Activated CD8-positive, alpha-beta memory T cell treated with anti-CD3 and anti-CD28 coated beads, Interleukin-2, amount 10 ng/mL, durations not matched to agents 7 days and 5 days (primary cell): Measurements from ENCODE around the gene CACNA2D3. TPM values are rescaled to one million over a fixed set of nuclear protein-coding genes. Genes with fewer than 3 reads are reported as not detected.

Source experiments
- ATAC-seq: fragments of 150-1000 bp; cut with Tn5 transposase; one replicate; pipeline ENCODE4 v1.10.0; 2021; ENCODE audit warnings: moderate library complexity
- CTCF ChIA-PET: fragments of 350-600 bp; sonication (Branson Sonifier 250); formaldehyde crosslinking; loops from one replicate; lab custom pipeline; 2021; ENCODE audit warnings: antibody characterized with exemption; lab: Charles Lee
- DNase-seq: peaks from one replicate; pipeline ENCODE4 v3.0.0-alpha.2; 2020
- H3K27ac Mint-ChIP-seq: one replicate; pipeline ENCODE4 v1.8.0; 2021; ENCODE audit warnings: mild to moderate bottlenecking, mixed read lengths
- H3K27me3 Mint-ChIP-seq: one replicate; pipeline ENCODE4 v1.8.0; 2021; ENCODE audit warnings: mixed read lengths
- H3K36me3 Mint-ChIP-seq: one replicate; pipeline ENCODE4 v1.8.0; 2021; ENCODE audit warnings: mild to moderate bottlenecking, mixed read lengths
- H3K4me1 Mint-ChIP-seq: one replicate; pipeline ENCODE4 v1.8.0; 2021; ENCODE audit warnings: mixed read lengths
- H3K4me3 Mint-ChIP-seq: one replicate; pipeline ENCODE4 v1.8.0; 2021; ENCODE audit warnings: mild to moderate bottlenecking, moderate library complexity, mixed read lengths
- H3K9me3 Mint-ChIP-seq: one replicate; pipeline ENCODE4 v1.8.0; 2022; ENCODE audit warnings: low read depth, mixed read lengths
- total RNA-seq, 2 experiments: library from RNA; stranded (reverse); gene quantifications; one replicate each; pipeline ENCODE4 v1.2.3, GENCODE V29; 2021

CACNA2D3 gene
- total RNA-seq, 2 experiments from 2014 or later = not detected

DNA sequence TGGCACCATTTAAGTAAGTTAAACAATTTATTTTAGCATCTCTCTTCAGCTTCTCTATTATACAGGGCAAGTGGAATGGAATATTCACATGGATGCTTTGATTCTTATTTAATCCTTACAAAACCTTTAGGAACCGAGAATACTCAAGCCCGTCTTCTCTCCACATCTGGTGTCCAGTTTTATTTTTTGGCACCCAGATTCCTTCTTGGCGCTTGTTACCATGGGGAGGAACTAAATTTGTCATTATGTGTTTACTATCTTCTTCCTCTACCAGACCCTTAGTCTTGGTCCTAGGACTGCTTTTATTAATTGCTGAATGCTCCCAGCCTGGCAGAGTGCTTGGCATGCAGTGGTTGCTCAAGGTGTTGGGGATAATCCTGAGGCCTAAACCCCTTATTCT, 138.8 kb downstream of the CACNA2D3 start:
- ATAC-seq = no peak
- DNase-seq = no peak

DNA sequence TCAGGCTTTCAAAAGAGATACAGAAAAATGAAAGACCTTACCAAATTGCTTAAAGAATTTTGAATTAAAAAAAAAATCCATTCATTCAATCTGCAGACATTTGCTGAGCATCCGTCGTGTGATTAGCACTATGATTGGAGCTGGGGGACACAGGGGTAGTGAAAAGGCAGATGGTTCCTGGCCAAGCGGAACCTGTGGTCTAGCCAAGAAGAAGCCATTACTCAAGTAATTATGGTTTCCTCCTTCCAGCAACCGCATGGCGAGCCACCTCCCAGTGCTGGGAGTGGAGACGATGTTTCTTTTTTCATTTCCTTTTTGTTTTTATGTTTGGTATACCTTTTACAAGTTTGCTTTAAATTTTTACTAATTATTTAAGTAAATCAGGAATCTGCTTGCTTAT, 140.2 kb downstream of the CACNA2D3 start:
- ATAC-seq = no peak
- no peak for DNase-seq
- Mint-ChIP-seq H3K27me3 (no peaks in the 10 kb centered on the region), H3K4me3 (no peak overlapping the region), H3K27ac (no peak overlapping the region), H3K36me3 (no peaks in the 10 kb centered on the region), H3K4me1 (no peaks in the 10 kb centered on the region), H3K9me3 (no peaks in the 10 kb centered on the region)
- CTCF ChIA-PET = no interaction called here

More for the DNA sequence above, 138.8 kb downstream of the CACNA2D3 start:
- CTCF ChIA-PET = no interaction called here
- Mint-ChIP-seq H3K27me3 (no peaks in the 10 kb centered on the region), H3K9me3 (no peaks in the 10 kb centered on the region), H3K4me3 (no peak overlapping the region), H3K4me1 (no peaks in the 10 kb centered on the region), H3K36me3 (no peaks in the 10 kb centered on the region), H3K27ac (no peak overlapping the region)

DNA sequence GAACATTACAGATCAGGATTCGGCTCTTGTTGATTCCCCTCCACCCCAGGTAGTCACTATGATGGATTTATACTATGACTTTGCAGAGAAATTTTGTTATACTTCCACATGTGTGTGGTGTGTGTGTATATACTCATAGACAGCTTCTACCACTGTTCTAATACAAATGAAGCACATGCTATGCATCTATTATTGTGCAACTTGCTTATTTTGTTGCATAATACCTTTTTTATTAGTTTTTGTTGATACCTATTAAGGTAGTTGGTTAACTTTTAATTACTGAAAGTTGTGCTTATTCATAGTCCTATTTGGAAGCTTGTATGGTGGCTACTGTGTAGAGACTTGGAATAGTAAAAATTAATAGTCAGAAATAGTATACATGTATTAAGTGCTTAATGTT, 140.6 kb downstream of the CACNA2D3 start:
- CTCF ChIA-PET = no interaction called here
- no peaks in the 10 kb centered on the region for H3K27me3 Mint-ChIP-seq
- H3K4me3 Mint-ChIP-seq = no peak overlapping the region
- H3K9me3 Mint-ChIP-seq = no peaks in the 10 kb centered on the region
- H3K36me3 Mint-ChIP-seq = no peaks in the 10 kb centered on the region
- no peaks in the 10 kb centered on the region for H3K4me1 Mint-ChIP-seq
- ATAC-seq (no peak), DNase-seq (no peak)
- H3K27ac Mint-ChIP-seq = no peak overlapping the region

DNA sequence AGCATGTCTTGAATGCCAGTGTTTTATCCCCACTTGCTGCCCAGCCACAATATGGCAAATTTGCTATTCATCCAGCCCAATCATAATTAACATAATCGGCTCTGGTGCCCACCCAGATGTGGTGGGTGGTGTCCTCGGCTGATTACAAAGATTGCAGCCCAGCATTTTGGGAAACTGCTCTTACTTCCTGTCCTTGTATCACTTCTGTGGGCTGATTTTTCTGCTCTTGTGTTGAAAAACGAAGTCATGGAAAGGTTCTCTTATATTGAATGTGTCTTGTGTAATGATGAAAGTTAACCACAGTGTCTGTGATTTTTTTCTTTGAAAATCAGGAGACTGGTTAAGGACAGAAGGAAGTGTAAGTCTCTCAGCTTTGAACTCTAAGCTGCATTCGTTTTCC, 141.7 kb downstream of the CACNA2D3 start:
- Mint-ChIP-seq H3K27ac (no peak overlapping the region), H3K9me3 (no peaks in the 10 kb centered on the region)
- CTCF ChIA-PET = no interaction called here

DNA sequence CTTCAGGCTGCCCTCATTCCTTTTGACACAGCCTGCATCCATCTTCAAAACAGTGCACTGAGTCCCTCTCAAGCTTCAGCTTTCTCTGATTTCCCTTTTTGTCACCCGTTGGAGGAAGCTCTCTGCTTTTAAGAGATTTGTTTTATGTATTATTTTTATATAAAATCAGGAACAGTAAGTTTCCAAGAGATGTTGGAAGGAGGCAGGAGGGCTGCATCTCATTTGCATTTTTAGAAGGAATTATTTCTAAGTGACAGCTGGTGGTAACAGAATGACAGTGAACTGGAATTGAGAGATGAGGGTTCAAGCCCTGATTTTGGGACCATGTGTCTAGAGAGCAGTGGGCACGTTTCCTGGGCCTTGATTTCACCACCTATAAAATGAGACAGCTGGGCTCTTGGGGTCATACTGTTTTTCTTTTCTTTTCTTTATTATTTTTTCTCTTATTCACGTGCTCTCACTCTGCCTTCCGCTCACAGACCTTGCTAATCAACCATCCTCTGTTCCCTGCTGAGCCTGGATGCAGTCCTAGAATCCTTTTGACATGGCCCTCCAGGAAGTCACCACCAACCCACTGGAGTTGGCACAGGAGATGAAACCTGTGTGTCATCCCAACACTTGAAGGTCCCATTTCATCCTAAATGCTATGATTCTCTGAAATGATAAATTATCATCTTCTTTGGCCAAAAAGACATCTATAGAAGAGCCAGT, 148.6 kb downstream of the CACNA2D3 start:
- Mint-ChIP-seq H3K36me3 (no peaks in the 10 kb centered on the region), H3K4me3 (no peak overlapping the region), H3K27me3 (no peaks in the 10 kb centered on the region), H3K27ac (no peak overlapping the region), H3K9me3 (no peaks in the 10 kb centered on the region), H3K4me1 (no peaks in the 10 kb centered on the region)
- DNase-seq (no peak), ATAC-seq (no peak)
- CTCF ChIA-PET = no interaction called here

More for the DNA sequence above, 141.7 kb downstream of the CACNA2D3 start:
- H3K4me3 Mint-ChIP-seq = no peak overlapping the region
- H3K27me3 Mint-ChIP-seq = no peaks in the 10 kb centered on the region
- H3K36me3 Mint-ChIP-seq = no peaks in the 10 kb centered on the region
- ATAC-seq (no peak), DNase-seq (no peak)
- no peaks in the 10 kb centered on the region for H3K4me1 Mint-ChIP-seq

DNA sequence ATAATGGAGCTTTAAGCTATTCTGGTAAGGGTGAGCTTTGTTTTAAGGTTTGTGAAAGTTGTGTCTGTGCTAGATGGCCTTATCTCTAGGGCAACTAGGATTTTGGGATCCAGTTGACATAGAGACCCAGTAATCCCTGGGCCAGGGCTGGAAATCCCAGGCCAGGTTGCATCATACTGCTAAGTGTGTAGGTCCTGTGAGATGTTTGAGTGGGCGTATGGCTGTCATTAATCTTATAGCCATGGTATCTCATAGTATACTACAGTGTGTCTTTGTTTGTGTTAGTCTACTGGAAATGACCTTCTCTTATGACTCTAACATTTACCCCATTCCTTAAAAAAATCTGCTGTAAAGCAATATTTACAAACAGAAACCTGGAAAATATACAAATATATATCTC, 151.4 kb downstream of the CACNA2D3 start:
- Mint-ChIP-seq H3K4me3 (no peak overlapping the region), H3K9me3 (no peaks in the 10 kb centered on the region)

DNA sequence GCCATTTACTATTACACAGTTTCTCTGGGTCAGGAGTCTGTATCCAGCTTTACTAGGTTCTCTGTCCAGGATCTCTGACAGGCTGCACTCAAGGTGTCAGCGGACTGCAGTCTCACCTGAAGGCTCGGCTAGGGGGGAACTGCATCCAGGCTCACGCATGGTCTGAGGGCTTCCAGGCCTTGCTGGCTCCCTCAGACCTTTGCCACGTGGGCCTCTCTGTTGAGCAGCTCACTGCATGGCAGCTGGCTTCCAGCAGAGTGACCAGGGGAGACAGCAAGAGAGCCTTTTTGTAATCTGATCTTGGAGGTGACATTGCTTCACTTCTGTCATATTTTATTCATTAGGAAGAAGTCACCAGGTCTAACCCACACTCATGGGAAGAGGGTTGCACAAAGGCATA, 152.3 kb downstream of the CACNA2D3 start:
- ATAC-seq (no peak), DNase-seq (no peak)
- H3K36me3 Mint-ChIP-seq = no peaks in the 10 kb centered on the region
- H3K27me3 Mint-ChIP-seq = no peaks in the 10 kb centered on the region
- CTCF ChIA-PET = no interaction called here
- no peaks in the 10 kb centered on the region for H3K9me3 Mint-ChIP-seq
- no peaks in the 10 kb centered on the region for H3K4me1 Mint-ChIP-seq
- no peak overlapping the region for H3K4me3 Mint-ChIP-seq
- no peak overlapping the region for H3K27ac Mint-ChIP-seq

More for the DNA sequence above, 151.4 kb downstream of the CACNA2D3 start:
- Mint-ChIP-seq H3K27me3 (no peaks in the 10 kb centered on the region), H3K4me1 (no peaks in the 10 kb centered on the region), H3K36me3 (no peaks in the 10 kb centered on the region), H3K27ac (no peak overlapping the region)
- DNase-seq (no peak), ATAC-seq (no peak)
- CTCF ChIA-PET = no interaction called here

DNA sequence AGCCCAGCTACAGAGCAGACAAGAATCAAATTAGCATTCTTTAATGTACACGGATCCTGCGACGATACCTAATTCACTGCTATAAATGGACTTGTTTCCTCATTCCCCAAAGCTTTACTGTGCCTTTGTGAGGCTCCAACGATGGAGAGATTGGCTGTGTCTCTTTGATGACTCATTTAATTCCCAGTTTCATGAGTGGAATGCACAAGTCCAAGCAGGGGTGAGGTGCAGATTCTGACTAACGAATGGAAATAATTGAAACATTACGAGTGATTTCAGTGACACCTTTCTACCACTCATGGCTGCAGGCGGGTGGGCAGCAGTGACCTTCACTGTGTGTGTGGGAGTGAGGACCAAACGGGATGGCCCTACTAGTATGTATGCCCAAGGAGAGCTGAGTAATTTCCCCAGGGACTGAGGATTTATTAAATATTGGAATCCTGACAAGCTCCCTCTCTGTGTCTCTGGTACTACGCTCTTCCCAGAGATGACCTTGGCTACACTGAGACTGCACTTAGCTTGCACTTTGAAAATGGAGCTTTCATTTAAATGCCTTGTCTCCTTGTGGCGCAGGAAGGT, 156.7 kb downstream of the CACNA2D3 start:
- CTCF ChIA-PET = no interaction called here
- no peaks in the 10 kb centered on the region for H3K4me1 Mint-ChIP-seq
- no peak overlapping the region for H3K27ac Mint-ChIP-seq
- H3K27me3 Mint-ChIP-seq = peaks cover 3% of the 10 kb centered on the region
- ATAC-seq (no peak), DNase-seq (no peak)
- no peaks in the 10 kb centered on the region for H3K36me3 Mint-ChIP-seq
- no peaks in the 10 kb centered on the region for H3K9me3 Mint-ChIP-seq
- H3K4me3 Mint-ChIP-seq = no peak overlapping the region

DNA sequence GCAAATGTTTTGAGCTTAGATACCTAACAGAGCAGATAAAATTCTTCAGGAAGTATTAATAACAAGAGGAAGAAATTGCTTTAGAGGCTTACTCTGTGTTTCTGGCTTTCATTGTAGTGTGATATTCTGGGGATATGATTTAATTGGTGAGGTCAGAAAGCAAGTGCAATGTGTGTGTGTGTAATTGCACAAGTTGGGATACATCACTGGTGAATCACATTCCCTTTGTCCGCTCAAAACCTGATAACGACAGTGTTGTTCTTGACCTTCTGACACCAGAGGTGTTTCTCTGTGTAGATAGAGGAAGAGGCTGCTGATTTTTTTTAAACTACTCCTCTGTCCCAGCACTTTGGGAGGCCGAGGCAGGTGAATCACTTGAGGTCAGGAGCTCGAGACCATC, 161.1 kb downstream of the CACNA2D3 start:
- peaks cover 3% of the 10 kb centered on the region for H3K27me3 Mint-ChIP-seq
- H3K36me3 Mint-ChIP-seq = no peaks in the 10 kb centered on the region

DNA sequence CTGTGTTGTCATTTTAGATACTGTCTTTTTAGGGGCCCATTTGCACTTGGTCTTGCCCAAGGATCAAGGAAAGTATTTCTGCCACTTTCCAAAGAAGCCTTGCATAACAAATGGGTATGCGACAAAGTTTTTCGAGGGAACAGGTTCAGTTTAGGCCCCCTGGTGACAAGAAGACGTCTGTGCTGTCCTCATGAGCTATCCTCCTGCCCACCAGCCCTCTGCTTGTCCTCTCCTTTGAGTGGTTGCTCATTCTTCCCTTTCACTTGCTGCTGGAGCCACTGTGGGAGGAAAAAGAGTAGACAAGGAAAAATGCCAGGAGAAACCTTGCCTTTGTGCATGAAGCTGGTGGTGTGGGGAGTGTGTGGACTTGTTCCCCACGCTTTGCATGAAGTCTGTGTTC, 171.9 kb downstream of the CACNA2D3 start:
- CTCF ChIA-PET = no interaction called here
- H3K9me3 Mint-ChIP-seq = no peaks in the 10 kb centered on the region
- ATAC-seq = no peak

More for the DNA sequence above, 161.1 kb downstream of the CACNA2D3 start:
- Mint-ChIP-seq H3K4me3 (no peak overlapping the region), H3K9me3 (no peaks in the 10 kb centered on the region), H3K27ac (no peak overlapping the region), H3K4me1 (no peaks in the 10 kb centered on the region)
- no peak for ATAC-seq
- DNase-seq = no peak
- CTCF ChIA-PET = no interaction called here

DNA sequence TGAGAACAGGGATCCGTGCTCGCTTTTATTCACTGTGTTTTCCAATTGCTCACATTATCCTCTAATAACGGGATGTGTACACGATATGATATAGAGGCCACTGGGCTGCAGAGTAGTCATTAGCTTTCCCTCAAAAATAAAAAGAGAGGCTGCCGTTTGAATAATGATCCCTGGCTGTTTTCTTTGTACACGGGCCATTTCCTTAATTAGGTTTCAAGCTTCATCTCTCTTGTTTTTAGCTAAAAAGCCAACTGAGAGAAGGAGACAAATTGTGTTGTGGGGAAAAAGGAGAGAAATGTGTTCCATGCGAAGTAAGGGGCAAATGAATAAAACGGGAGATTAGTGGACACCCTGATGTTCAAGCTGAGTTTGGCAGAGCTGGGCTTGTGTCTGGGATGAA, 174.2 kb downstream of the CACNA2D3 start:
- Mint-ChIP-seq H3K27ac (no peak overlapping the region), H3K4me1 (no peaks in the 10 kb centered on the region), H3K27me3 (no peaks in the 10 kb centered on the region), H3K9me3 (no peaks in the 10 kb centered on the region), H3K36me3 (no peaks in the 10 kb centered on the region), H3K4me3 (no peak overlapping the region)
- ATAC-seq = no peak
- DNase-seq = no peak
- CTCF ChIA-PET = no interaction called here

More for the DNA sequence above, 171.9 kb downstream of the CACNA2D3 start:
- H3K36me3 Mint-ChIP-seq = no peaks in the 10 kb centered on the region
- DNase-seq = no peak
- H3K27me3 Mint-ChIP-seq = no peaks in the 10 kb centered on the region
- H3K4me1 Mint-ChIP-seq = no peaks in the 10 kb centered on the region
- H3K4me3 Mint-ChIP-seq = no peak overlapping the region
- no peak overlapping the region for H3K27ac Mint-ChIP-seq

DNA sequence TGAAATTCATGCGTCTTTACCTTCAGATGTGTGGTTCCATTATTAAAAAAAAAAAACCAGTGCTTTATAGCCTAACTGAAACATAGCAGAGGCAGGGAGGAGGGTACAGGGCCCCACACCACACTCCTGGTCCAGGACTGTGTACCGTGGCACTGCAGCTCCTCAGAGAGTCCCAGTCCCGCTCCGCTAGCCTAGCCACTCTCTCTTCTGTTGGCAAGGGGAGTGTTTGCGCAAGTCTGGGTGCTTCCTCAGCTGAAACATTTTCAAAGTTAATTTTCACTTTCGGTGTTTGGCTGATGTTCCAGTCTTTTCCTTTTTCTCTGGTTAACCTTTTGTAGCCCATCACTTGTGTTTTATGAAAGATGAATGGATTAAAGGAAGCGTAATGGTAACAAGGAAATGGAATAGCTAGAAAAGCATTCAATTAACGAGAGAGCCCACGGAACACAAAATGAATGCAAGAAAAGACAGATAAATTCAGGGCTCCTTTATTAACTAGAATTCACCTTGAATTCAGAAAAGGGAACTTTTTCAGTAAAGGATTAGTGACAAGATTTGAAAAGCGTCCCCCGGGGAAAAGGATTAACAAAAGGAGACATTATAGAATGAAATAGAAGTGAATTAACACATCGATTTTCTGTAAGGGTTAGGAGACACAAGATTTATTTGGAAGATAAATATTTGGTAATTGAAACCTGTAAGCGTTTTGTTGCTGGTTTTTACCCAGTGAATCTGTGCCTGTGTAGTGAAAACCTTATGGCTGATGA, 177.0 kb downstream of the CACNA2D3 start:
- Mint-ChIP-seq H3K27ac (no peak overlapping the region), H3K36me3 (no peaks in the 10 kb centered on the region), H3K9me3 (no peaks in the 10 kb centered on the region), H3K4me1 (no peaks in the 10 kb centered on the region), H3K4me3 (no peak overlapping the region), H3K27me3 (no peaks in the 10 kb centered on the region)
- CTCF ChIA-PET = no interaction called here
- no peak for ATAC-seq
- DNase-seq = no peak

DNA sequence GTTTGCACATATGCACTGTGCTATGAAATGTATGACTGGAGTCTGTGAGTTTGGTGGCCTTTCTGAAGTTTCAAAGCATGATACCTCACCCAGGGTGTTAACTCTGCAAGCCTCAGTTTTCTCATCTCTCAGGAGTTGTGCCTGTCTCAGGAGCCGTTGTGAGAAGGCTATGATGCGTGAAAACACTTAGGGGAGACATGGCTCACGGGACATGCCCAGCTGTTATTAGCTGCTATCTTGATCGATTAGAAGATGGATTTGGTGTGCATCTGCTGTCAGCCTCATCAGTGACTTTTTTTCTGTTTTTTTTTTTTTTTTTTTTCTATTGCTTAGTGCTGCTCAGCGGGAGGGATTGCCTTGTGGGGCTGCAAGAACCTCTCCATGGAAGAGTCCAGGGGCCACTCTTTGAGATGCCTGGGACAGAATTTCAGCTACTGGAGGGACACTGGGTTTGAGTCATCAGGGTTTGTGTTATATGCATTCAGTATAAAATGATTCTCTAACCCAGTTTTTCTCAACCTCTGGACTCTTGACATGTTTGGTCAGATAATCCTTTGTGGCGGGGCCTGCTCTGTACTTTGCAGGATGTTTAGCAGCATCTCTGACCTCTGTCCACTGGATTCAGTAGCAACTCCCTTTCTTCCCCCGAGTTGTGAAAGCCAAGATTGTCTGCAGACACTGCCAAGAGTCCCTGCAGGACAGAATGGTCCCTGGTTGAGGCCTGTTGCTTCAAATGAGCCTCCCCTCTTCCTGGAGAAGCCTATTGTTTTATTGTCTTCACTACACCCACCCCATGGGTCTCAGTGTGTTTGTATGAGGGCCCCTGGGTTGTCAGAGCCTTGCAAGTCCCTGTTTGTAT, 181.4 kb downstream of the CACNA2D3 start:
- H3K4me1 Mint-ChIP-seq = no peaks in the 10 kb centered on the region
- no peak overlapping the region for H3K27ac Mint-ChIP-seq
- no peak overlapping the region for H3K4me3 Mint-ChIP-seq
- ATAC-seq (no peak), DNase-seq (no peak)
- H3K36me3 Mint-ChIP-seq = no peaks in the 10 kb centered on the region
- no peaks in the 10 kb centered on the region for H3K27me3 Mint-ChIP-seq
- H3K9me3 Mint-ChIP-seq = no peaks in the 10 kb centered on the region
- CTCF ChIA-PET = no interaction called here
